GM12801 (cell line): ENCODE results near the gene SYT1.

Experiments used
- TF ChIP-seq, protein P1 (sequence below): IDR thresholded peaks from one replicate; pipeline ENCODE4 v1.5.1; 2011; ENCODE audit warnings: control low read depth; ENCODE audit not compliant: insufficient read length; ENCODE audit errors: extremely low read depth

SYT1 gene

GRCh38 chr12:79121486-79121885 is 256.9 kb downstream of the SYT1 start:
- TF ChIP-seq, protein P1, sequence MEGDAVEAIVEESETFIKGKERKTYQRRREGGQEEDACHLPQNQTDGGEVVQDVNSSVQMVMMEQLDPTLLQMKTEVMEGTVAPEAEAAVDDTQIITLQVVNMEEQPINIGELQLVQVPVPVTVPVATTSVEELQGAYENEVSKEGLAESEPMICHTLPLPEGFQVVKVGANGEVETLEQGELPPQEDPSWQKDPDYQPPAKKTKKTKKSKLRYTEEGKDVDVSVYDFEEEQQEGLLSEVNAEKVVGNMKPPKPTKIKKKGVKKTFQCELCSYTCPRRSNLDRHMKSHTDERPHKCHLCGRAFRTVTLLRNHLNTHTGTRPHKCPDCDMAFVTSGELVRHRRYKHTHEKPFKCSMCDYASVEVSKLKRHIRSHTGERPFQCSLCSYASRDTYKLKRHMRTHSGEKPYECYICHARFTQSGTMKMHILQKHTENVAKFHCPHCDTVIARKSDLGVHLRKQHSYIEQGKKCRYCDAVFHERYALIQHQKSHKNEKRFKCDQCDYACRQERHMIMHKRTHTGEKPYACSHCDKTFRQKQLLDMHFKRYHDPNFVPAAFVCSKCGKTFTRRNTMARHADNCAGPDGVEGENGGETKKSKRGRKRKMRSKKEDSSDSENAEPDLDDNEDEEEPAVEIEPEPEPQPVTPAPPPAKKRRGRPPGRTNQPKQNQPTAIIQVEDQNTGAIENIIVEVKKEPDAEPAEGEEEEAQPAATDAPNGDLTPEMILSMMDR = no peak

- TF ChIP-seq, protein P1 = no peak
Measured at GRCh38 chr12:79124385-79124784, 259.8 kb downstream of the SYT1 start.

DNA sequence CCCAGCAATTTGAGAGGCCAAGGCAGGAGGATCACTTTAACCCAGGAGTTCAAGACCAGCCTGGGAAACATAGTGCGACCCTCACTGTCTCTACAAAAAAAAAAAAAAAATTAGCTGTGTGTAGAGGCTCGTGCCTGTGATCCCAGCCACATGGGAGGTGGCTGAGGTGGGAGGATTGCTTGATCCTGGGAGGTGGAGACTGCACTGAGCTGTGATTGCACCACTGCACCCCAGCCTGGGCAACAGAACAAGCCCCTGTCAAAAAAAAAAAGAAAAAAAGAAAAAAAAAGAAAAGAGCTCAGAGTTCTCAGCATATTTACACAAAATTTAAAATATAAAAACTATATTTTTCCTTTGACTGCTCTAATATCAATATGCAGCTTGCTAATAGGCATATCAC is 260.8 kb downstream of the SYT1 start:
- TF ChIP-seq, protein P1 = no peak

DNA sequence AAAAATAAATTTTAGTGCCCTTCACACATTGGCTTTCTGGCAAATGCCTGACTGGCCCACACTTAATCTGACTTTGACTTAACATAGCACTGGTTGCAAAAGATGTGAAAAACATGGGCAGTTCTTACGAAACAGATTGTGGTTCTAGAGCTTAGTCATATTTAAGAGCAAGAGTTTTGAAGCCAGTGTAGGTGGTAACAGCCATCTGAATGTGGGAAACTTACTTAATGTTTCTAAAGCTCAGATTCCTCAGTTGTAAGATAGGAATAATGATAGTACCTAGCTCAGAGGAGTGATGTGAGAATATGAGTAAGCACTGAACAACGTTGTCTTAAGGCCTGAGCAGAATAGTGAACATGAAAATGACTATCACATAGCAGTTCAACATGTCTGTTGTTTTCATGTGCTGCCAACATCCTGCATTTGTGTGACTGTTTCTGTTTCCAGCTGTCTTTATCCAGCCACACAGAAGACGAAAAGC is 262.7 kb downstream of the SYT1 start:
- TF ChIP-seq, protein P1 = no peak

GRCh38 chr12:79128956-79129355 is 264.4 kb downstream of the SYT1 start:
- TF ChIP-seq, protein P1 = no peak

GRCh38 chr12:79138872-79139271 is 274.3 kb downstream of the SYT1 start:
- TF ChIP-seq, protein P1 = no peak

- TF ChIP-seq, protein P1 = no peak
Measured at GRCh38 chr12:79140711-79141110, 276.1 kb downstream of the SYT1 start.

GRCh38 chr12:79141776-79142175 is 277.2 kb downstream of the SYT1 start:
- TF ChIP-seq, protein P1 = no peak
